IMR-90 (cell line): ENCODE measurements around the gene ALDH3B2. TPM values are rescaled to one million over a fixed set of nuclear protein-coding genes. Genes with fewer than 3 reads are reported as not detected.

Experiments used
- ATAC-seq: fragments of 200-7000 bp; cut with Tn5 transposase; 2 replicates; pipeline ENCODE4 v1.9.1; 2020; ENCODE audit warnings: low read depth, mild to moderate bottlenecking, moderate library complexity
- BruUV-seq: library from RNA; stranded (reverse); fragments of 400-500 nt; replicated peaks from 2 replicates; lab custom pipeline; 2021; lab: Mats Ljungman, UMichigan
- CTCF ChIA-PET: fragments of 300-600 bp; formaldehyde crosslinking; extraction: SDS; loops from one replicate; lab custom pipeline; 2021; ENCODE audit warnings: antibody characterized with exemption; lab: Yijun Ruan, JAX
- POLR2A ChIA-PET: fragments of 300-600 bp; sonication (Branson Sonifier 250); formaldehyde crosslinking; loops from one replicate; lab custom pipeline; 2022; ENCODE audit warnings: antibody characterized with exemption; ENCODE audit not compliant: unreplicated experiment; lab: Charles Lee
- DNase-seq: peaks from one replicate; pipeline ENCODE4 v3.0.0; 2013
- H2AFZ ChIP-seq: replicated peaks from 2 replicates; pipeline ENCODE3; 2013; ENCODE audit warnings: low read length, mild to moderate bottlenecking; ENCODE audit not compliant: poor library complexity
- H2AK5ac ChIP-seq: 2 replicates; pipeline ENCODE4 v1.6.1; 2013; ENCODE audit warnings: low read depth, low read length, inconsistent platforms
- H2AK9ac ChIP-seq: replicated peaks from 2 replicates; pipeline ENCODE3; 2013; ENCODE audit warnings: mild to moderate bottlenecking, low read depth, low read length, moderate library complexity; ENCODE audit not compliant: poor library complexity
- H2BK120ac ChIP-seq: 2 replicates; pipeline ENCODE4 v1.6.1; 2013; ENCODE audit warnings: low read depth, low read length, inconsistent platforms
- H2BK15ac ChIP-seq: 3 replicates; pipeline ENCODE4 v1.6.1; 2013; ENCODE audit warnings: low read depth, low read length, inconsistent platforms
- H2BK20ac ChIP-seq: 2 replicates; pipeline ENCODE4 v1.6.1; 2013; ENCODE audit warnings: low read depth, mild to moderate bottlenecking, inconsistent platforms, low read length, moderate library complexity
- H2BK5ac ChIP-seq: 2 replicates; pipeline ENCODE4 v1.6.1; 2013; ENCODE audit warnings: mild to moderate bottlenecking, low read depth, low read length, inconsistent platforms; ENCODE audit not compliant: poor library complexity, severe bottlenecking
- H3K14ac ChIP-seq: replicated peaks from 2 replicates; pipeline ENCODE4 v1.6.1; 2013; ENCODE audit warnings: low read depth, low read length, inconsistent platforms
- H3K18ac ChIP-seq: 2 replicates; pipeline ENCODE4 v1.6.1; 2013; ENCODE audit warnings: low read depth, low read length, control low read depth
- H3K23ac ChIP-seq: 2 replicates; pipeline ENCODE4 v1.6.1; 2013; ENCODE audit warnings: low read depth, low read length, inconsistent platforms
- H3K27ac ChIP-seq: 2 replicates; pipeline ENCODE4 v1.5.1; 2013; ENCODE audit warnings: mild to moderate bottlenecking, control low read depth, low read length; ENCODE audit not compliant: insufficient read depth
- H3K27me3 ChIP-seq: 2 replicates; pipeline ENCODE4 v1.6.1; 2013; ENCODE audit warnings: low read length; ENCODE audit not compliant: control insufficient read depth, insufficient read depth
- H3K36me3 ChIP-seq: 2 replicates; pipeline ENCODE4 v1.6.1; 2013; ENCODE audit warnings: low read length, mixed read lengths; ENCODE audit not compliant: control insufficient read depth, insufficient read depth
- H3K4ac ChIP-seq: 2 replicates; pipeline ENCODE4 v1.6.1; 2013; ENCODE audit warnings: low read depth, low read length, inconsistent platforms
- H3K4me1 ChIP-seq: 2 replicates; pipeline ENCODE4 v1.6.1; 2013; ENCODE audit warnings: low read length, mixed read lengths; ENCODE audit not compliant: control insufficient read depth, insufficient read depth
- H3K4me2 ChIP-seq: 2 replicates; pipeline ENCODE4 v1.6.1; 2013; ENCODE audit warnings: low read depth, mild to moderate bottlenecking, control low read depth, low read length, moderate library complexity
- H3K4me3 ChIP-seq: 2 replicates; pipeline ENCODE4 v1.5.1; 2013; ENCODE audit warnings: low read depth, mild to moderate bottlenecking, control low read depth, low read length, moderate library complexity; ENCODE audit not compliant: insufficient read depth
- H3K56ac ChIP-seq: 2 replicates; pipeline ENCODE4 v1.6.1; 2013; ENCODE audit warnings: low read length, inconsistent platforms; ENCODE audit not compliant: insufficient read depth; ENCODE audit errors: extremely low read depth
- H3K79me1 ChIP-seq, 2 experiments: 2 replicates each; pipeline ENCODE4 v1.6.1; 2013; ENCODE audit warnings: low read length in 2 of 2, inconsistent platforms in 1 of 2, low read depth in 1 of 2
- H3K9ac ChIP-seq: 2 replicates; pipeline ENCODE4 v1.6.1; 2013; ENCODE audit warnings: low read depth, low read length, control low read depth
- H3K9me1 ChIP-seq: 2 replicates; pipeline ENCODE4 v1.6.1; 2013; ENCODE audit warnings: low read length, inconsistent platforms; ENCODE audit not compliant: insufficient read depth
- H3K9me3 ChIP-seq: 2 replicates; pipeline ENCODE4 v1.6.1; 2013; ENCODE audit warnings: low read length; ENCODE audit not compliant: control insufficient read depth, insufficient read depth
- H4K20me1 ChIP-seq: 2 replicates; pipeline ENCODE4 v1.6.1; 2013; ENCODE audit warnings: low read length, inconsistent platforms; ENCODE audit not compliant: insufficient read depth
- H4K5ac ChIP-seq: 2 replicates; pipeline ENCODE4 v1.6.1; 2013; ENCODE audit warnings: mild to moderate bottlenecking, low read depth, low read length, control low read depth
- H4K8ac ChIP-seq, 2 experiments: 2 replicates each; pipeline ENCODE4 v1.6.1; 2013; ENCODE audit warnings: low read depth in 2 of 2, low read length in 2 of 2, control low read depth in 1 of 2, inconsistent platforms in 1 of 2
- H4K91ac ChIP-seq: 2 replicates; pipeline ENCODE4 v1.6.1; 2013; ENCODE audit warnings: low read depth, low read length, inconsistent platforms; ENCODE audit not compliant: insufficient read depth
- CHD1 ChIP-seq: IDR thresholded peaks from 2 replicates; pipeline ENCODE4 v1.6.1; 2012; ENCODE audit warnings: low read depth, low read length, improper control_type of control experiment
- MAFK ChIP-seq: IDR thresholded peaks from 2 replicates; pipeline ENCODE4 v1.6.1; 2012; ENCODE audit warnings: low read depth, low read length, improper control_type of control experiment
- MAZ ChIP-seq: IDR thresholded peaks from 2 replicates; pipeline ENCODE4 v1.6.1; 2012; ENCODE audit warnings: low read depth, mild to moderate bottlenecking, low read length, improper control_type of control experiment, moderate library complexity, borderline replicate concordance
- WGBS, 2 experiments: methylation state at CpG; one replicate each; pipeline versions ENCODE4 v1.1.5 to v1.1.7; 2013; ENCODE audit warnings: missing lambda C conversion rate in 2 of 2; ENCODE audit not compliant: insufficient read length in 1 of 2; ENCODE audit errors: extremely low coverage in 2 of 2; 5-methylcytosine and 5-hydroxymethylcytosine counted together
- dilution Hi-C: fragments of 300-500 bp; cut with HindIII; formaldehyde crosslinking; loops from one replicate; pipeline ENCODE4 v1.14.3; 2018; ENCODE audit warnings: low sequenced_read_pairs; ENCODE audit not compliant: unreplicated experiment
- in situ Hi-C: fragments of 300-500 bp; cut with MboI; formaldehyde crosslinking; loops from 3 replicates; pipeline ENCODE4 v1.14.3; 2019; ENCODE audit warnings: low sequenced_read_pairs, inconsistent platforms, mixed read lengths
- intact Hi-C: fragments of 100-400 bp; cut with micrococcal nuclease; formaldehyde crosslinking; loops from 2 replicates; pipeline ENCODE4 v1.10.0; 2022
- polyA plus RNA-seq, 3 experiments: library from polyadenylated mRNA; depleted of rRNA; stranded (reverse); fragments of >200 nt; gene quantifications; 2 replicates each; pipeline ENCODE4 v1.2.3, GENCODE V29; 2012; ENCODE audit warnings: low replicate concordance in 1 of 3
- total RNA-seq: library from RNA; depleted of rRNA; stranded (reverse); fragments of >200 nt; gene quantifications from 2 replicates; pipeline ENCODE4 v1.2.3, GENCODE V29; 2012
- TF ChIP-seq, protein P1 (sequence below): fragments of 150-350 bp; IDR thresholded peaks from 2 replicates; pipeline ENCODE4 v1.6.1; 2016; ENCODE audit warnings: low read depth, mild to moderate bottlenecking, low read length, moderate library complexity, borderline replicate concordance
- TF ChIP-seq, protein P2 (sequence below): fragments of 150-350 bp; IDR thresholded peaks from 2 replicates; pipeline ENCODE4 v1.6.1; 2017; ENCODE audit warnings: mild to moderate bottlenecking, antibody characterized with exemption, low read length, low read depth

The ALDH3B2 gene
- total and polyA plus RNA-seq, 2 of the 4 experiments (the other 2 are of a cell fraction), result not detected

DNA sequence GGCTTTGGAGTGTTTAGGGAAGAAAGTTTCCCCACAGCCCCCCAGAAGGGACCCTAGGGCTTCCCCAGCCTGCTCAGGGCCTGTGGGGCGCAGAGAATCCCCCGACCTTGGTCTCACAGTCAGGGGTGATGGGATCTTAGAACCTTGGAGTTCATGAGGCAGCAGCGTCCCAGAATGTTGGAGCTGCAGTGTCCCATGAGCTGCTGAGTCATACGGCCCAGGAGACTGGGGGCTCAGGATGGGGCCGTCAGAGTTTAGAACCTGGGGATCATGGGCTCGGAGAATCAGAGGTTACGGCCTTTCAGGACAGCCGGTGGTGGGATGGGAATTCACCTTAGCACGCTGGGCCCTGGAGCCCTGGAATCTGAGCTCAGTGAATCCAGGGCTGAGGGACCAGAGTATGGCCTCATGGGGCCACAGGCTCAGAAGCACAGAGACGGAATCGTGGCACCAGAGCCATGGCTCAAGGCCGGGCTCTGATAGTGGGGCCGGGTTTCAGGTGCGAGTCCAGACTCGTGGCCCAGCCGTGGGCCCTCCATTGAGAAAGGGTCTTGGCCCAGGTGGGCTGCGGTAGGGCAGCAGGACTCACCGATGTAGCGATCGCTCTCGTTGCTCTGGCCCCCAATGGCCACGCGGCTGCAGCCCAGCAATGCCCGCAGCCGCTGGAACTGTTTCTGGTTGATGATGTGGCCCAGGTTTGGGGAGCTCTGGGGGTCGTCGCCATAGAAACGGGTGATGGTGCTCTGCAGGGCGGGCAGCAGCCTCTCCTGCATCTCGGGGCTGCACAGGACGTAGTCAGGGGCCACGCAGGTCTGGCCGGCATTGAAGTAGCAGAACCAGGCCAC, 9.5 kb downstream of the ALDH3B2 start (continued):
- no peak for TF ChIP-seq MAZ

DNA sequence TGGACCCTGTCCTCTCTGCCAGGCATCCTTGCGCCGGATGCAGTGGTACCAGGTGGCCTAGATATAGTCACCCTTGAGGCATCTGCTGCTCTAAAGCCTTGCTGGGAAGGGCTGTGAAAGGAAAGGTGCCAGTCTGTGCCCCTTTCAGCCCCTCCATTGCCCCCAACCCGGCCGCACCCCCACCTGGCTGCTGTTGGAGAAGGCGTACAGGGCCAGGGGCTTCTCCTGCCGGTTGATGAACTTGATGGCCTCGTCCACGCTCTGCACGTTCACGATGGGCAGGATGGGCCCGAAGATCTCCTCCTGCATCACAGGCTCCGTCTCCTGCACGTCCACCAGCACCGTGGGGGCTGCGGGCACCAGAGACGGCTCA, 10.2 kb downstream of the ALDH3B2 start:
- CTCF ChIA-PET, result no interaction called here
- no peak overlapping the region for H4K91ac ChIP-seq
- TF ChIP-seq, protein P1, sequence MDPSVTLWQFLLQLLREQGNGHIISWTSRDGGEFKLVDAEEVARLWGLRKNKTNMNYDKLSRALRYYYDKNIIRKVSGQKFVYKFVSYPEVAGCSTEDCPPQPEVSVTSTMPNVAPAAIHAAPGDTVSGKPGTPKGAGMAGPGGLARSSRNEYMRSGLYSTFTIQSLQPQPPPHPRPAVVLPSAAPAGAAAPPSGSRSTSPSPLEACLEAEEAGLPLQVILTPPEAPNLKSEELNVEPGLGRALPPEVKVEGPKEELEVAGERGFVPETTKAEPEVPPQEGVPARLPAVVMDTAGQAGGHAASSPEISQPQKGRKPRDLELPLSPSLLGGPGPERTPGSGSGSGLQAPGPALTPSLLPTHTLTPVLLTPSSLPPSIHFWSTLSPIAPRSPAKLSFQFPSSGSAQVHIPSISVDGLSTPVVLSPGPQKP, result no peak
- no peak for TF ChIP-seq CHD1
- TF ChIP-seq MAFK, result no peak
- TF ChIP-seq, protein P2, sequence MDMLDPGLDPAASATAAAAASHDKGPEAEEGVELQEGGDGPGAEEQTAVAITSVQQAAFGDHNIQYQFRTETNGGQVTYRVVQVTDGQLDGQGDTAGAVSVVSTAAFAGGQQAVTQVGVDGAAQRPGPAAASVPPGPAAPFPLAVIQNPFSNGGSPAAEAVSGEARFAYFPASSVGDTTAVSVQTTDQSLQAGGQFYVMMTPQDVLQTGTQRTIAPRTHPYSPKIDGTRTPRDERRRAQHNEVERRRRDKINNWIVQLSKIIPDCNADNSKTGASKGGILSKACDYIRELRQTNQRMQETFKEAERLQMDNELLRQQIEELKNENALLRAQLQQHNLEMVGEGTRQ, result no peak
- H2BK120ac ChIP-seq, result no peak overlapping the region
- no peak overlapping the region for H2BK20ac ChIP-seq
- H2BK5ac ChIP-seq, result no peak overlapping the region
- no peak overlapping the region for H2BK15ac ChIP-seq
- no peak overlapping the region for H3K23ac ChIP-seq
- H3K9me1 ChIP-seq, result no peaks in the 10 kb centered on the region
- no peak overlapping the region for H3K4me2 ChIP-seq
- H3K79me1 ChIP-seq, result no peaks in the 10 kb centered on the region
- POLR2A ChIA-PET, result interaction anchor here (0.6 kb wide), 1 partner anchor 35 kb away, joined by 6 read pairs; the partner anchor contains the start of gene NUDT8
- no peaks in the 10 kb centered on the region for H3K9me3 ChIP-seq
- dilution Hi-C loops (no loop called here), in situ Hi-C loops (no loop called here), intact Hi-C loops (no loop called here)
- no TSS peak for BruUV-seq
- WGBS, 2 experiments, result 87% methylated on average over 6 of the region's 16 CpGs; no CpG with 5 or more reads in 1 of the 2 experiments
- H3K27ac ChIP-seq, result no peak overlapping the region
- H2AFZ ChIP-seq, result no peak overlapping the region
- H3K36me3 ChIP-seq, result no peaks in the 10 kb centered on the region
- H4K20me1 ChIP-seq, result no peaks in the 10 kb centered on the region
- ATAC-seq, result no peak
- H3K9ac ChIP-seq, result no peak overlapping the region
- H3K4me3 ChIP-seq, result no peak overlapping the region
- no peak overlapping the region for H3K4ac ChIP-seq
- no peak overlapping the region for H2AK9ac ChIP-seq
- H3K18ac ChIP-seq, result no peak overlapping the region
- no peak overlapping the region for H2AK5ac ChIP-seq
- H3K27me3 ChIP-seq, result peaks cover 14% of the 10 kb centered on the region
- H3K56ac ChIP-seq, result no peak overlapping the region
- H3K4me1 ChIP-seq, result no peaks in the 10 kb centered on the region
- DNase-seq, result no peak
- H4K8ac ChIP-seq, result no peak overlapping the region
- H4K5ac ChIP-seq, result no peak overlapping the region
- H3K14ac ChIP-seq, result no peak overlapping the region
